ENCODE results near the gene ADAM17.

- TF ChIP-seq FOXK2 (IDR thresholded peaks at IDR 0.05) (no peak), NFRKB (IDR thresholded peaks at IDR 0.05) (no peak)
Measured at GRCh38 chr2:9590641-9591040, 35.0 kb upstream of the ADAM17 start.

Measured in HEK293T (cell line).